Smooth muscle cell (in vitro differentiated cells): ENCODE measurements around the gene MTHFD1L. TPM values are rescaled to one million over a fixed set of nuclear protein-coding genes. Genes with fewer than 3 reads are reported as not detected.

Experiments
- DNase-seq: peaks from one replicate; lab custom pipeline; 2025; ENCODE audit not compliant: unreplicated experiment; lab: John Stamatoyannopoulos, UW
- H2AFZ ChIP-seq: fragments of 200-600 bp; sonication (generic); 2 replicates; pipeline ENCODE4 v1.6.0; 2016; ENCODE audit warnings: antibody characterized with exemption, low read depth, mild to moderate bottlenecking
- H3F3A ChIP-seq: fragments of 200-600 bp; sonication (generic); 2 replicates; pipeline ENCODE4 v1.6.0; 2017; ENCODE audit warnings: antibody characterized with exemption, low read depth
- H3K27ac ChIP-seq: fragments of 200-600 bp; sonication (generic); 2 replicates; pipeline ENCODE4 v1.5.1; 2016; ENCODE audit warnings: low read depth, mild to moderate bottlenecking
- H3K27me3 ChIP-seq: fragments of 200-600 bp; sonication (generic); 2 replicates; pipeline ENCODE4 v1.6.1; 2016; ENCODE audit warnings: low read depth, mild to moderate bottlenecking
- H3K36me3 ChIP-seq: fragments of 200-600 bp; sonication (generic); 2 replicates; pipeline ENCODE4 v1.5.1; 2016; ENCODE audit warnings: low read depth
- H3K4me1 ChIP-seq: fragments of 200-600 bp; sonication (generic); 2 replicates; pipeline ENCODE4 v1.5.1; 2016; ENCODE audit warnings: low read depth
- H3K4me2 ChIP-seq: fragments of 200-600 bp; sonication (generic); 2 replicates; pipeline ENCODE4 v1.6.0; 2016; ENCODE audit warnings: mild to moderate bottlenecking
- H3K4me3 ChIP-seq: fragments of 200-600 bp; sonication (generic); 2 replicates; pipeline ENCODE4 v1.5.1; 2016; ENCODE audit warnings: mild to moderate bottlenecking
- H3K79me2 ChIP-seq: fragments of 200-600 bp; sonication (generic); 2 replicates; pipeline ENCODE4 v1.6.0; 2016; ENCODE audit warnings: low read depth, mild to moderate bottlenecking
- H3K9ac ChIP-seq: fragments of 200-600 bp; sonication (generic); 2 replicates; pipeline ENCODE4 v1.6.0; 2016; ENCODE audit warnings: low read depth
- H3K9me3 ChIP-seq: fragments of 200-600 bp; sonication (generic); replicated peaks from 2 replicates; pipeline ENCODE4 v1.5.1; 2016; ENCODE audit warnings: low read depth
- H4K20me1 ChIP-seq: fragments of 200-600 bp; sonication (generic); 2 replicates; pipeline ENCODE4 v1.6.0; 2016; ENCODE audit warnings: low read depth
- WGBS: methylation state at CpG from one replicate; pipeline ENCODE4 v1.1.7; 2016; ENCODE audit warnings: low lambda C conversion rate; 5-methylcytosine and 5-hydroxymethylcytosine counted together
- polyA plus RNA-seq: library from polyadenylated mRNA; unstranded; fragments of >200 nt; fragmentation: Nextera tagmentation; extraction: Ambion mirVana; gene quantifications from 2 replicates; pipeline ENCODE4 v1.2.1, GENCODE V29; 2016
- total RNA-seq: library from RNA; depleted of rRNA; stranded (reverse); fragments of >200 nt; gene quantifications from 2 replicates; pipeline ENCODE4 v1.2.3, GENCODE V29; 2014
- TF ChIP-seq, protein P1 (sequence below): fragments of 200-600 bp; sonication (generic); IDR thresholded peaks from 2 replicates; pipeline ENCODE4 v1.5.1; 2017; ENCODE audit warnings: borderline replicate concordance, mild to moderate bottlenecking, antibody characterized with exemption; ENCODE audit not compliant: insufficient read depth, poor library complexity, severe bottlenecking

MTHFD1L gene
- total and polyA plus RNA-seq, 2 experiments from 2014 or later = 35.9 to 46.2 TPM

DNA sequence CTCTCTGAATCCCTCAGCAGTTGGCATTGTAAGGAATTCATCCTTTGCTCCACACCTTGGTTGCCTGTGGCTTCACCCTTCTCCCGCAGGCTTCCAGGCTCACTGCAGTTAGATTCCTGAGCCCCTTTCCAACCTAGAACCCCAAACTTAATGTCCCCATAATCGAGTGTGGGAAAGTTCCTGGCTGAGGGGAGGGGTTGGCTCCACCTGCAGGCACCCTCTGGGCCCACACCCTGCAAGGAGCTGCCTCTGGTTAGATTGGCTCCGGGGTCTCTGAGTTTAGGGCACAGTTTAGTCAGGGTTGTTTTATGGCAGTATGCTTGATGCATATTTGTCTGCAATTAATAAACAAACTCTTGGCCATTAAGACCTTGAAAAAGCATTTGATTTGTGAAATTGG is 63.4 kb downstream of the MTHFD1L start:
- DNase-seq = no peak
- no peak overlapping the region for H3K9ac ChIP-seq
- H3K79me2 ChIP-seq = no peaks in the 10 kb centered on the region
- H3K4me2 ChIP-seq = no peak overlapping the region
- no peaks in the 10 kb centered on the region for H3K9me3 ChIP-seq
- no peak overlapping the region for H3K27ac ChIP-seq
- H4K20me1 ChIP-seq = peaks cover 1% of the 10 kb centered on the region
- H2AFZ ChIP-seq = no peak overlapping the region
- H3K36me3 ChIP-seq = peaks cover 10% of the 10 kb centered on the region
- H3K4me3 ChIP-seq = no peak overlapping the region
- TF ChIP-seq, protein P1, sequence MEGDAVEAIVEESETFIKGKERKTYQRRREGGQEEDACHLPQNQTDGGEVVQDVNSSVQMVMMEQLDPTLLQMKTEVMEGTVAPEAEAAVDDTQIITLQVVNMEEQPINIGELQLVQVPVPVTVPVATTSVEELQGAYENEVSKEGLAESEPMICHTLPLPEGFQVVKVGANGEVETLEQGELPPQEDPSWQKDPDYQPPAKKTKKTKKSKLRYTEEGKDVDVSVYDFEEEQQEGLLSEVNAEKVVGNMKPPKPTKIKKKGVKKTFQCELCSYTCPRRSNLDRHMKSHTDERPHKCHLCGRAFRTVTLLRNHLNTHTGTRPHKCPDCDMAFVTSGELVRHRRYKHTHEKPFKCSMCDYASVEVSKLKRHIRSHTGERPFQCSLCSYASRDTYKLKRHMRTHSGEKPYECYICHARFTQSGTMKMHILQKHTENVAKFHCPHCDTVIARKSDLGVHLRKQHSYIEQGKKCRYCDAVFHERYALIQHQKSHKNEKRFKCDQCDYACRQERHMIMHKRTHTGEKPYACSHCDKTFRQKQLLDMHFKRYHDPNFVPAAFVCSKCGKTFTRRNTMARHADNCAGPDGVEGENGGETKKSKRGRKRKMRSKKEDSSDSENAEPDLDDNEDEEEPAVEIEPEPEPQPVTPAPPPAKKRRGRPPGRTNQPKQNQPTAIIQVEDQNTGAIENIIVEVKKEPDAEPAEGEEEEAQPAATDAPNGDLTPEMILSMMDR = no peak
- H3K4me1 ChIP-seq = no peaks in the 10 kb centered on the region
- H3K27me3 ChIP-seq = no peaks in the 10 kb centered on the region
- H3F3A ChIP-seq = no peaks in the 10 kb centered on the region
- WGBS = 92% methylated on average over 3 of the region's 3 CpGs

DNA sequence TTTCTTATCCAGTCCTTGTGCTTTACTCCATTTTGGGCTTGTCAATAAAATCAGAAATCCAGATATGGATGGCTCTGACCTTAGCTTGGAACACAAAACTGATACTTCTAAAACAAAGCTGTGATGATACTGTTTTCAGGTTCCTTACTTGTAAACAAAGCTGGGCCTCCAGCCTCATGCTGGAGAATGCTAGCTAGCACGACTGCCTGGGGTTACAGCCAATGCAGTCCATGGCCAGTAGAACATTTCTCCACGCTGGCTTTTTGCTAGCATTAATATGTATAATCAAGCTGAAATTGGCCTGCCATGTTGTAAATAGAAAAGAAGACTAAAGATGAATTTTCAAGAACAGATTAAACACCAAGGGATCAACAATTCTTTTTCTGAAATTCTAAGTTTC is 63.9 kb downstream of the MTHFD1L start:
- Histone ChIP-seq H3K4me3 (no peak overlapping the region), H3K4me1 (no peaks in the 10 kb centered on the region), H3K79me2 (no peaks in the 10 kb centered on the region), H2AFZ (no peak overlapping the region), H3K9me3 (no peaks in the 10 kb centered on the region), H3F3A (no peaks in the 10 kb centered on the region), H3K27ac (no peak overlapping the region), H3K4me2 (no peak overlapping the region), H3K9ac (no peak overlapping the region), H3K36me3 (peaks cover 10% of the 10 kb centered on the region), H3K27me3 (no peaks in the 10 kb centered on the region), H4K20me1 (no peaks in the 10 kb centered on the region)
- DNase-seq = no peak
- 95% methylated on average over 2 of the region's 2 CpGs for WGBS
- TF ChIP-seq, protein P1 = no peak

DNA sequence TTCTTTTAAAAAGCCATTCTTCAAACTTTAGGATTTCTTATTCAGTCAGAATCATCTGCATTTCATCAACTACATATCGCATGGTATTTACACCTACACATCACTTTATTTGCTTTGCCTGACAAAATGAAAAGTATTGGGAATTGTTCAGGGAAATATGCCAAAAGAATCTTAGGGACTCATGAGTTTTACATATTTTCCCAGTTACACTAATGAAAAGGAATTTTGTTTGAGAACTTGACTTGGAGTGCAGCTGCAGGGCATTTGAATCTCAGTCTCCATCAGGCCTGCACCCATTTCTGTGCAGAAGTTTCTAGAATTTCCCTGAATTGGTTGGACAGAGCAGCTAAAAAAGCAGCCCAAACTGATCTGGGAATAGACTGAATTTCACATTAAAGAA is 65.3 kb downstream of the MTHFD1L start:
- H3F3A ChIP-seq = no peaks in the 10 kb centered on the region
- H3K27me3 ChIP-seq = no peaks in the 10 kb centered on the region
- no peak overlapping the region for H3K9ac ChIP-seq
- H3K79me2 ChIP-seq = no peaks in the 10 kb centered on the region
- TF ChIP-seq, protein P1 = no peak
- H3K9me3 ChIP-seq = no peaks in the 10 kb centered on the region
- no peak overlapping the region for H3K4me2 ChIP-seq
- H3K27ac ChIP-seq = no peak overlapping the region
- no peak for DNase-seq
- WGBS = 85% methylated on average over 1 of the region's 1 CpG
- H2AFZ ChIP-seq = no peak overlapping the region
- no peaks in the 10 kb centered on the region for H3K4me1 ChIP-seq
- no peaks in the 10 kb centered on the region for H4K20me1 ChIP-seq
- no peak overlapping the region for H3K4me3 ChIP-seq
- peaks cover 10% of the 10 kb centered on the region for H3K36me3 ChIP-seq

DNA sequence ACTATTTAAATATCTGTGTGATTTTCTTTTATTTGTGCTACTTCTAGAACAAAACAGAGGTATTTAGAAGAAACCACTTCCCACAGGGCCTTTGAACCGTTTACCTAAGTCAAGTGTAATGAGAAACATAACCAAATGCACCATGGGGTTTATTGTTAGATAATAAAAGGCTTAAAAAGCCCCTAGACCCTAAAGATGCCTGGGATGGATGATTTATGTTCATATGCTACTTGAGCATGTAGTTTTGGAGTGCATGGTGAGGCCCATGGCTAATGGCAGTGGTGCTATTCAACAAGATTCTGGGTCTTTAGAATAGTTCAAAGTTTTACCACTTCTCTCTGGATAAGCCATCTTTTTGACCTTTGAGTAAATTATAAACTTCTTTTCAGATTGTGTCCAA is 65.9 kb downstream of the MTHFD1L start:
- Histone ChIP-seq H3K9ac (no peak overlapping the region), H3K9me3 (no peaks in the 10 kb centered on the region), H3K27me3 (no peaks in the 10 kb centered on the region), H3K4me1 (no peaks in the 10 kb centered on the region), H3K79me2 (no peaks in the 10 kb centered on the region), H2AFZ (no peak overlapping the region), H3F3A (no peaks in the 10 kb centered on the region), H4K20me1 (no peaks in the 10 kb centered on the region), H3K27ac (no peak overlapping the region), H3K4me2 (no peak overlapping the region), H3K4me3 (no peak overlapping the region), H3K36me3 (peaks cover 8% of the 10 kb centered on the region)
- no peak for DNase-seq
- TF ChIP-seq, protein P1 = no peak
- WGBS = 85% methylated on average over 1 of the region's 1 CpG
